Upper lobe of left lung (tissue), 4 donors: ENCODE measurements around the gene KASH5.

ENCODE experiments used
- POLR2A ChIP-seq, 4 donors: fragments of 450-650 bp; IDR thresholded peaks; one replicate each; pipeline ENCODE4 v1.5.1; 2016 to 2017; ENCODE audit warnings: antibody characterized with exemption in 4 of 4, mild to moderate bottlenecking in 2 of 4
- TF ChIP-seq, protein P1 (sequence below), 6 experiments: fragments of 450-650 bp in 4 of 6; fragments of 200-600 bp in 2 of 6; sonication (generic) in 2 of 6; IDR thresholded peaks; one replicate each; pipeline ENCODE4 v1.5.1; 2016 to 2019; ENCODE audit warnings: antibody characterized with exemption in 6 of 6

DNA sequence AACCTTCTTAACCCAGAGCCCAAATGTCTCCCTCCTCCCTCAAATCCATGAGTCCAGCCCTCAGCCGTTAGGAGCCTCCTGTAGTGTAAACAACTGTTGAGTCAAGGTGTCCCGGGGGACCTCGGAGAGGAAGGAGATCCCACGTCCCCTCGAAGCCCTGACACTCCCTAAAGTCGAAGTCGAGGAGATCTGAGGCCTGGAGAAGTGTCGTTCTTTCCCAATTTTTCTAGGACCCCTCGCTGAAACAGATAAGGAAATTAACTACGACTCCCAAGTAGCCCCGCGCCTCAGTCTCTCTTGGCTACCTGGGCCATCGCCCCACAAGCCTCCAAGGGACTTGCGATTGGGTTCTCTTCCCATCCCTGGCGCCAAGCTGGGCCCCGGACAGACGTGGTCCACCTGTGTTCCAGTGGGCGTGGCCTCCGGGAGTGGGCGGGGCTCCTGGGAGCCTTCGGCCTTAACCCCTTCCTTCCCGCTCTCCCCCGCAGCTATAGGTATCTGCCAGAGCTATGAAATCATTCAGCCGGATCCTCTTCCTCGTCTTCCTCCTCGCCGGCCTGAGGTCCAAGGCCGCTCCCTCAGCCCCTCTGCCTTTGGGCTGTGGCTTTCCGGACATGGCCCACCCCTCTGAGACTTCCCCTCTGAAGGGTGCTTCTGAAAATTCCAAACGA, 38.0 kb downstream of the KASH5 start:
- TF ChIP-seq, protein P1, sequence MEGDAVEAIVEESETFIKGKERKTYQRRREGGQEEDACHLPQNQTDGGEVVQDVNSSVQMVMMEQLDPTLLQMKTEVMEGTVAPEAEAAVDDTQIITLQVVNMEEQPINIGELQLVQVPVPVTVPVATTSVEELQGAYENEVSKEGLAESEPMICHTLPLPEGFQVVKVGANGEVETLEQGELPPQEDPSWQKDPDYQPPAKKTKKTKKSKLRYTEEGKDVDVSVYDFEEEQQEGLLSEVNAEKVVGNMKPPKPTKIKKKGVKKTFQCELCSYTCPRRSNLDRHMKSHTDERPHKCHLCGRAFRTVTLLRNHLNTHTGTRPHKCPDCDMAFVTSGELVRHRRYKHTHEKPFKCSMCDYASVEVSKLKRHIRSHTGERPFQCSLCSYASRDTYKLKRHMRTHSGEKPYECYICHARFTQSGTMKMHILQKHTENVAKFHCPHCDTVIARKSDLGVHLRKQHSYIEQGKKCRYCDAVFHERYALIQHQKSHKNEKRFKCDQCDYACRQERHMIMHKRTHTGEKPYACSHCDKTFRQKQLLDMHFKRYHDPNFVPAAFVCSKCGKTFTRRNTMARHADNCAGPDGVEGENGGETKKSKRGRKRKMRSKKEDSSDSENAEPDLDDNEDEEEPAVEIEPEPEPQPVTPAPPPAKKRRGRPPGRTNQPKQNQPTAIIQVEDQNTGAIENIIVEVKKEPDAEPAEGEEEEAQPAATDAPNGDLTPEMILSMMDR (IDR thresholded peaks at IDR 0.05): no peak
- TF ChIP-seq POLR2A (IDR thresholded peaks at IDR 0.05): no peak
